HepG2 (cell line): ENCODE results near the gene ADAMTS2. TPM values are rescaled to one million over a fixed set of nuclear protein-coding genes. Genes with fewer than 3 reads are reported as not detected.

Source experiments
- ATAC-seq: fragments of 200-7000 bp; cut with Tn5 transposase; 3 replicates; pipeline ENCODE4 v1.9.1; 2020; ENCODE audit warnings: mild to moderate bottlenecking, moderate library complexity
- BruUV-seq: library from RNA; stranded (reverse); fragments of 400-500 nt; replicated peaks from 2 replicates; lab custom pipeline; 2021; lab: Mats Ljungman, UMichigan
- CTCF ChIA-PET: fragments of 300-600 bp; formaldehyde crosslinking; extraction: SDS; loops from one replicate; lab custom pipeline; 2021; ENCODE audit warnings: low total read pairs, inconsistent platforms, low intra/inter-chr PET ratio; lab: Yijun Ruan, JAX
- POLR2A ChIA-PET: fragments of 350-600 bp; sonication (Branson Sonifier 250); formaldehyde crosslinking; loops from one replicate; lab custom pipeline; 2020; ENCODE audit warnings: antibody characterized with exemption, inconsistent platforms; lab: Yijun Ruan, JAX
- DNase-seq: peaks from one replicate; pipeline ENCODE4 v3.0.0-alpha.2; 2015; ENCODE audit warnings: low spot score
- FAIRE-seq: peaks from 3 replicates; lab custom pipeline; 2011; peaks lifted over from hg19 to GRCh38; lab: Jason Lieb, UNC
- H2AFZ ChIP-seq: one replicate; pipeline ENCODE4 v1.6.1; 2011; ENCODE audit warnings: low read length, inconsistent platforms
- H3K27ac ChIP-seq: fragments of 300-600 bp; 3 replicates; pipeline ENCODE4 v1.8.0; 2011; ENCODE audit warnings: mixed run types, mild to moderate bottlenecking, mixed read lengths, low read length, inconsistent platforms; ENCODE audit not compliant: insufficient read depth; ENCODE audit errors: extremely low read length
- H3K27me3 ChIP-seq, 2 experiments: fragments of 200-600 bp in 1 of 2; 2 replicates in 1 of 2; 3 replicates in 1 of 2; pipeline versions ENCODE4 v1.6.0 to v1.8.0; 2011; ENCODE audit warnings: low read length in 2 of 2, mild to moderate bottlenecking in 2 of 2, moderate library complexity in 2 of 2, inconsistent platforms in 1 of 2; ENCODE audit not compliant: insufficient read depth in 2 of 2, control insufficient read depth in 1 of 2
- H3K36me3 ChIP-seq, 2 experiments: fragments of 200-600 bp in 1 of 2; replicated peaks in 1 of 2; 2 replicates in 1 of 2; 3 replicates in 1 of 2; pipeline versions ENCODE4 v1.5.1 to v1.8.0; 2011; ENCODE audit warnings: low read length in 2 of 2, inconsistent platforms in 1 of 2; ENCODE audit not compliant: insufficient read depth in 2 of 2, control insufficient read depth in 1 of 2
- H3K4me1 ChIP-seq: 2 replicates; pipeline ENCODE4 v1.5.1; 2012; ENCODE audit warnings: low read length, inconsistent platforms; ENCODE audit not compliant: insufficient read depth
- H3K4me2 ChIP-seq: 2 replicates; pipeline ENCODE4 v1.6.0; 2011; ENCODE audit warnings: low read depth, low read length, inconsistent platforms
- H3K4me3 ChIP-seq, 3 experiments: fragments of 200-600 bp in 1 of 3; sonication (generic), shearing (Covaris generic) in 1 of 3; replicated peaks in 1 of 3; 2 replicates each; pipeline ENCODE4 v1.5.1; 2011 to 2016; ENCODE audit warnings: low read length in 3 of 3, inconsistent platforms in 2 of 3, low read depth in 2 of 3, mild to moderate bottlenecking in 2 of 3, control low read depth in 1 of 3, mixed read lengths in 1 of 3; ENCODE audit not compliant: insufficient read depth in 1 of 3
- H3K79me2 ChIP-seq: one replicate; pipeline ENCODE4 v1.6.1; 2011; ENCODE audit warnings: low read length, inconsistent platforms; ENCODE audit not compliant: insufficient read depth
- H3K9ac ChIP-seq: 2 replicates; pipeline ENCODE4 v1.6.0; 2011; ENCODE audit warnings: mild to moderate bottlenecking, low read depth, low read length, inconsistent platforms; ENCODE audit not compliant: insufficient read depth
- H3K9me3 ChIP-seq: 2 replicates; pipeline ENCODE4 v1.5.1; 2012; ENCODE audit warnings: mild to moderate bottlenecking, low read length
- H4K20me1 ChIP-seq: 2 replicates; pipeline ENCODE4 v1.6.0; 2011; ENCODE audit warnings: inconsistent platforms, mild to moderate bottlenecking, low read length, moderate library complexity; ENCODE audit not compliant: insufficient read depth
- CCAR2 ChIP-seq: fragments of 200-400 bp; formaldehyde crosslinking; optimal IDR thresholded peaks from 2 replicates; pipeline ENCODE3; 2018; ENCODE audit warnings: low read depth, mild to moderate bottlenecking, low read length, moderate library complexity
- ERF ChIP-seq: IDR thresholded peaks from 2 replicates; pipeline ENCODE4 v1.6.1; 2018; ENCODE audit warnings: missing biosample characterization, missing genetic modification reagents
- GTF3A ChIP-seq: sonication (generic); formaldehyde crosslinking; conservative IDR thresholded peaks from 2 replicates; pipeline ENCODE4 v1.4.0; 2020; ENCODE audit warnings: mild to moderate bottlenecking, missing genetic modification reagents
- PCBP1 ChIP-seq: fragments of 200-400 bp; formaldehyde crosslinking; IDR thresholded peaks from 2 replicates; pipeline ENCODE4 v1.6.1; 2017; ENCODE audit warnings: mild to moderate bottlenecking, low read depth, low read length, borderline replicate concordance
- PHF5A ChIP-seq: IDR thresholded peaks from one replicate; pipeline ENCODE4 v1.6.1; 2018; ENCODE audit warnings: low read depth, missing genetic modification reagents; ENCODE audit not compliant: unreplicated experiment
- SIX4 ChIP-seq: sonication (generic); formaldehyde crosslinking; IDR thresholded peaks from 2 replicates; pipeline ENCODE4 v1.4.0; 2020; ENCODE audit warnings: missing genetic modification reagents
- SMAD1 ChIP-seq: sonication (generic); formaldehyde crosslinking; IDR thresholded peaks from 2 replicates; pipeline ENCODE4 v1.4.0; 2020; ENCODE audit warnings: missing genetic modification reagents, low read depth, mild to moderate bottlenecking, borderline replicate concordance
- ZFP82 ChIP-seq: sonication (generic); formaldehyde crosslinking; IDR thresholded peaks from 2 replicates; pipeline ENCODE4 v1.5.1; 2020; ENCODE audit warnings: mild to moderate bottlenecking, missing genetic modification reagents, borderline replicate concordance
- ZNF331 ChIP-seq: sonication (generic); formaldehyde crosslinking; IDR thresholded peaks from 2 replicates; pipeline ENCODE4 v1.4.0; 2020; ENCODE audit warnings: missing genetic modification reagents
- ZNF382 ChIP-seq: sonication (generic); formaldehyde crosslinking; IDR thresholded peaks from 2 replicates; pipeline ENCODE4 v1.5.0; 2020; ENCODE audit warnings: missing genetic modification reagents, mild to moderate bottlenecking, borderline replicate concordance
- ZNF567 ChIP-seq: sonication (generic); formaldehyde crosslinking; IDR thresholded peaks from 2 replicates; pipeline ENCODE4 v1.8.1; 2023; ENCODE audit warnings: mild to moderate bottlenecking, missing genetic modification reagents, borderline replicate concordance
- WGBS: methylation state at CpG from one replicate; pipeline ENCODE4 v1.1.6; 2017; ENCODE audit warnings: low lambda C conversion rate; 5-methylcytosine and 5-hydroxymethylcytosine counted together
- in situ Hi-C: cut with HindIII; loops from 2 replicates; pipeline ENCODE4 v1.10.0; 2017; ENCODE audit warnings: low pct_unique_long_range_greater_than_20kb; ENCODE audit not compliant: extremely low pct_ligation_motif_present
- intact Hi-C: fragments of 100-400 bp; cut with micrococcal nuclease; formaldehyde crosslinking; loops from one replicate; pipeline ENCODE4 v1.10.0; 2022; ENCODE audit not compliant: unreplicated experiment
- polyA plus RNA-seq, 8 experiments: library from polyadenylated mRNA; depleted of rRNA in 3 of 8; stranded (reverse) in 7 of 8; unstranded in 1 of 8; fragments of >200 nt; fragmentation: Illumina TruSeq in 4 of 8; extraction: Trizol in 4 of 8; gene quantifications; 2 replicates each; pipeline versions ENCODE4 v1.2.1 to v1.2.3, GENCODE V29; 2011 to 2016; ENCODE audit warnings: low read depth in 4 of 8, missing spikeins in 1 of 8, mixed read lengths in 1 of 8; ENCODE audit not compliant: insufficient read depth in 1 of 8
- total RNA-seq, 5 experiments: library from RNA; depleted of rRNA; stranded (reverse); fragments of >200 nt; fragmentation: Illumina TruSeq; extraction: Trizol; gene quantifications; 2 replicates each; pipeline ENCODE4 v1.2.3, GENCODE V29; 2016; ENCODE audit warnings: low read depth in 1 of 5
- TF ChIP-seq, protein P1 (sequence below): IDR thresholded peaks from 2 replicates; pipeline ENCODE4 v1.6.1; 2016; ENCODE audit warnings: mild to moderate bottlenecking
- TF ChIP-seq, protein P2 (sequence below): sonication (generic); formaldehyde crosslinking; IDR thresholded peaks from 2 replicates; pipeline ENCODE4 v1.4.0; 2020; ENCODE audit warnings: mild to moderate bottlenecking, low read depth, missing genetic modification reagents

ADAMTS2 gene
- total and polyA plus RNA-seq, 2 of the 13 experiments (the other 11 are each of a cell fraction or from before 2014, with no cell fraction given): 0.24 to 3.5 TPM

GRCh38 chr5:179306191-179307012 lies 38.9 kb downstream of the ADAMTS2 start (continued):
- TF ChIP-seq, protein P1, sequence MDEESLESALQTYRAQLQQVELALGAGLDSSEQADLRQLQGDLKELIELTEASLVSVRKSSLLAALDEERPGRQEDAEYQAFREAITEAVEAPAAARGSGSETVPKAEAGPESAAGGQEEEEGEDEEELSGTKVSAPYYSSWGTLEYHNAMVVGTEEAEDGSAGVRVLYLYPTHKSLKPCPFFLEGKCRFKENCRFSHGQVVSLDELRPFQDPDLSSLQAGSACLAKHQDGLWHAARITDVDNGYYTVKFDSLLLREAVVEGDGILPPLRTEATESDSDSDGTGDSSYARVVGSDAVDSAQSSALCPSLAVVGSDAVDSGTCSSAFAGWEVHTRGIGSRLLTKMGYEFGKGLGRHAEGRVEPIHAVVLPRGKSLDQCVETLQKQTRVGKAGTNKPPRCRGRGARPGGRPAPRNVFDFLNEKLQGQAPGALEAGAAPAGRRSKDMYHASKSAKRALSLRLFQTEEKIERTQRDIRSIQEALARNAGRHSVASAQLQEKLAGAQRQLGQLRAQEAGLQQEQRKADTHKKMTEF: no peak
- no peak for TF ChIP-seq SIX4 (CRISPR knock-in tag)
- TF ChIP-seq ERF: no peak

- H3K4me1 ChIP-seq: no peaks in the 10 kb centered on the region
- intact Hi-C loops: no loop called here
- BruUV-seq: no TSS peak
- H3K79me2 ChIP-seq: no peaks in the 10 kb centered on the region
- H3K9ac ChIP-seq: no peak overlapping the region
- peaks cover 8% of the 10 kb centered on the region; the same call in 1 of the 2 replicates for H3K9me3 ChIP-seq
- no peak for DNase-seq
- FAIRE-seq: no peak
- in situ Hi-C loops: no loop called here
- H3K4me3 ChIP-seq: no peak overlapping the region
- 0 out of 5 replicates have a peak, but pooled peaks cover 1 to 4% of the 10 kb centered on the region in 2 experiments for H3K27me3 ChIP-seq
- ATAC-seq: no peak
- no peaks in the 10 kb centered on the region for H4K20me1 ChIP-seq
- H3K36me3 ChIP-seq: no peaks in the 10 kb centered on the region
- no peak overlapping the region for H2AFZ ChIP-seq
- no peak overlapping the region for H3K27ac ChIP-seq
- H3K4me2 ChIP-seq: no peak overlapping the region
- WGBS: 0% methylated on average over 1 of the region's 1 CpG
- no peak for TF ChIP-seq ZNF567
- ChIA-PET CTCF (no interaction called here), POLR2A (no interaction called here)
Measured at GRCh38 chr5:179304871-179305270, 40.4 kb downstream of the ADAMTS2 start.

- Histone ChIP-seq H4K20me1 (no peaks in the 10 kb centered on the region), H3K4me3 (no peak overlapping the region), H3K4me2 (no peak overlapping the region), H3K9me3 (peaks cover 8% of the 10 kb centered on the region; the same call in 1 of the 2 replicates), H3K4me1 (no peaks in the 10 kb centered on the region), H3K79me2 (no peaks in the 10 kb centered on the region), H3K9ac (no peak overlapping the region), H2AFZ (no peak overlapping the region), H3K27ac (no peak overlapping the region), H3K36me3 (no peaks in the 10 kb centered on the region), H3K27me3 (0 out of 5 replicates have a peak, but pooled peaks cover 1 to 4% of the 10 kb centered on the region in 2 experiments)
- DNase-seq (no peak), ATAC-seq (no peak), FAIRE-seq (no peak)
- POLR2A ChIA-PET: no interaction called here
- CTCF ChIA-PET: no interaction called here
- no TSS peak for BruUV-seq
- in situ Hi-C loops: no loop called here
- 46% methylated on average over 5 of the region's 5 CpGs for WGBS
- intact Hi-C loops: no loop called here
- TF ChIP-seq ZFP82 (CRISPR knock-in tag) (no peak), CCAR2 (no peak), PHF5A (CRISPR knock-in tag) (no peak), SMAD1 (CRISPR knock-in tag) (no peak), PCBP1 (no peak), GTF3A (no peak), ZNF331 (CRISPR knock-in tag) (no peak), ZNF382 (no peak)
- TF ChIP-seq, protein P2, sequence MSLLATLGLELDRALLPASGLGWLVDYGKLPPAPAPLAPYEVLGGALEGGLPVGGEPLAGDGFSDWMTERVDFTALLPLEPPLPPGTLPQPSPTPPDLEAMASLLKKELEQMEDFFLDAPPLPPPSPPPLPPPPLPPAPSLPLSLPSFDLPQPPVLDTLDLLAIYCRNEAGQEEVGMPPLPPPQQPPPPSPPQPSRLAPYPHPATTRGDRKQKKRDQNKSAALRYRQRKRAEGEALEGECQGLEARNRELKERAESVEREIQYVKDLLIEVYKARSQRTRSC (CRISPR knock-in tag): no peak
Measured at GRCh38 chr5:179304466-179304865, 40.8 kb downstream of the ADAMTS2 start.
